ENCODE measurements around the gene CFAP410.
"Not testable (repeated sequence)": the region's sequence is repeated elsewhere in the genome, so short reads cannot be mapped to it uniquely, and the experiment has no call there.

CFAP410 gene

DNA sequence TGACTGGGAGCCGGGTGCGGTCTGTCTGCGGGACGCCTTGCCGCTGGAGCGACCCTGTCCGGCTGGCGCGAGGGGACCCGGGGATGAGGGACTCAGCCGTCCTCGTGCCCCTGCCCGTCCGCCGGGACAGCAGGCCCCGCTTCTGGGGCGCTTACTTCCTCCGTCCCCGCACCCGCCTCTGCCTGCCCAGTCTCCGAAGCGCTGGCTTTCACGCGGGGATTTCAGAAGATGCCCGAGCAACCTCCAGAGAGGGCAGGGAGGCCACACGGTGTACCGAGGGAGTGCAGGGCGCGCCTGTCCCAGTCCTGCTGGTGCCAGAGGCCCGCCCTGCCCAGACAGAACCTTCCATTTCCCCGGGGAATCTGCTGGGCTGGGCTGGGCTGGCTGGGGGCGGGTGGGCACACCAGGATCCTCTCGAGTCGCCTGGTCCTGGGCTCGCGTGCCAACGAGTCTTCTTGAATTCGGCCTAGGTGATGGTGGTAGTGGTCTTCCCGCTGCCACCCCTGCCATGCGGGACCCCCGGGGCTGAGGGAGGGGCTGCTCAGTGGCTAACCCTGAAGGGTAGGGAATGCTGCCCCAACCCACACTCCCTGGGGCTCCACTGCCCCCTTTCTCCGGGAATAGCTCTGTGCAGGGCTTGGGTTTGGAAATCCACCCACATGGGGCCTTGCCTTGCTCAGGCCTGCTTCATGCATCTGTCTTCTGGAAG is 11.7 kb upstream of the CFAP410 start:
- no peak for FAIRE-seq

GRCh38 chr21:44349847-44350772 is 10.9 kb upstream of the CFAP410 start:
- no peak for FAIRE-seq

- FAIRE-seq: no peak
Observed at GRCh38 chr21:44349416-44349846, 10.2 kb upstream of the CFAP410 start.

GRCh38 chr21:44348861-44349260 is 9.7 kb upstream of the CFAP410 start:
- no peak for FAIRE-seq

GRCh38 chr21:44347911-44348451 is 8.8 kb upstream of the CFAP410 start:
- FAIRE-seq: no peak

GRCh38 chr21:44345495-44345894 is 6.3 kb upstream of the CFAP410 start:
- no peak for FAIRE-seq

GRCh38 chr21:44344541-44345183 is 5.5 kb upstream of the CFAP410 start:
- FAIRE-seq: no peak

- FAIRE-seq: not testable (repeated sequence)
Observed at GRCh38 chr21:44342981-44343380, 3.8 kb upstream of the CFAP410 start.

GRCh38 chr21:44341726-44342458 is 2.7 kb upstream of the CFAP410 start:
- FAIRE-seq: not testable (repeated sequence)

DNA sequence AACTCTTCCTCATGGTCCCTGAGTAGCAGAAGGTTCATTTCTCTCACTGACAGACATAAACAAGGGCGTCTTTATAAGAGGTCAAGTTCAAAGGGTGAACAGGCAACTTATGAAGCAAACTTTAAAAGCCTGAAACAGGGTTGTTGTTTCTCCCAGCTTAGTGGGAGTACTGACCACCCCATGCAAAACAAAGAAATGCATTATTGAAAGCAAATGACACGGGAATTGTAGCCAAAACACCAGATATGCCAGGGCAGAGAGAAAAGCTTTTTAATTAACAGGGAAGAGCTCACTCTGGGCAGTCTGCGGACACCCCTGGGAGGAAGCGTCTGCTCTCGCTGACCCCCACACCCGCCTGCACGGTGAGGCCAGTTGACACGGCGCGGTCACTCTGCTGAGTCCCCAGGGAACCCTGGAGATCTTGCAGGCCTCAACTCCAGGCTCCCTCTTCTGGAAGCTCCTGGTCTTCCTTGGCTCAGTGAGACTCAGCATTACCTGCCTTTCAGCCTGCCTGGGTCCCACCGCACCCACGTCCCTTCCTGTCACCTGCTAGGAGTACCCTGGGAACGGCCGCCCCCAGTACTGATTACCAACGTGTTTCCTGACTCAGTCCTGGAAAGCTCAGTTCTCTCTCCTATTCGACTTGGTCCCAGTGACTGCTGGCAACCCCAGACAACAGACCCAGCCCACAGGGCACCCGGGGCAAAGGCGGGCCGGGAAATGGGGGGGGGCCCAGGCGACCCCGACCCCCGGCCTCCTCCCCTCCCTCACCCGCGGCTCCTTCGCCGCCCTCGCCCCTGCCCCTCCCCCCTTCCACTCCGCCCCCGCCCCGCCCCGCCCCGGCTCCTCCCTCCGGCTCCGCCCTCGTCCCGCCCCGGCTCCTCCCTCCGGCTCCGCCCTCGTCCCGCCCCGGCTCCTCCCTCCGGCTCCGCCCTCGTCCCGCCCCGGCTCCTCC is 972 bp downstream of the CFAP410 start:
- FAIRE-seq: peak; percentile 83

GRCh38 chr21:44337449-44337848 is 1.7 kb downstream of the CFAP410 start:
- FAIRE-seq: no peak

- FAIRE-seq: no peak
Observed at GRCh38 chr21:44335266-44336059, 3.7 kb downstream of the CFAP410 start.

- FAIRE-seq: no peak
Observed at GRCh38 chr21:44334329-44335030, 4.7 kb downstream of the CFAP410 start.

GRCh38 chr21:44333509-44334328 is 5.5 kb downstream of the CFAP410 start:
- FAIRE-seq: no peak

DNA sequence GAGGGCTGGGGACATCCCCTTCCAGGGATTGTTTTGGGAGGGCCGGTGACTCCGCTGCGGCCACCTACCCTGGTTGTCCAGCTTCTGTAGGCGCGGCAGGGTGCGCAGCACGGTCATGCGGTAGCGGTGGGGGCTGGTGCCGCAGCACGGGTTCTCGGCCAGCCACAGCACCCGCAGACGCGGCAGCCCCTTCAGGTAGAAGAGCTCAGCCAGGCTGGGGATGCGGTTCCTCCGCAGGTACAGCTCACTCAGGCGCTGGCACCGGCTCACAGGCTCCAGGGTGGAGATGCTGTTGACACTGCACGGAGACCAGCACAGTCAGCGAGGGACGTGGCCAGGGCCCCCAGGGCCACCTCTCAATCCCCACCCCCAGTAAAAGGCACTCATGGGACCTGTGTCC is 6.2 kb downstream of the CFAP410 start:
- no peak for FAIRE-seq

- no peak for FAIRE-seq
Observed at GRCh38 chr21:44332383-44332782, 6.8 kb downstream of the CFAP410 start.

GRCh38 chr21:44331650-44332307 is 7.4 kb downstream of the CFAP410 start:
- no peak for FAIRE-seq

- FAIRE-seq: no peak
Observed at GRCh38 chr21:44331209-44331608, 8.0 kb downstream of the CFAP410 start.

All from endometrium (tissue), 2 donors.